H1 (cell line): Measurements from ENCODE around the gene AGAP1. TPM values are rescaled to one million over a fixed set of nuclear protein-coding genes. Genes with fewer than 3 reads are reported as not detected.

Source experiments
- CTCF ChIA-PET: fragments of 300-600 bp; sonication (Branson Sonifier 250); formaldehyde crosslinking; loops from one replicate; lab custom pipeline; 2021; ENCODE audit not compliant: partially characterized antibody; lab: Charles Lee
- POLR2A ChIA-PET: fragments of 300-600 bp; sonication (Branson Sonifier 250); formaldehyde crosslinking; loops from one replicate; lab custom pipeline; 2021; ENCODE audit warnings: inconsistent platforms; ENCODE audit not compliant: partially characterized antibody; lab: Charles Lee
- DNase-seq, 2 experiments: peaks; one replicate each; pipeline versions ENCODE4 v3.0.0 to v3.0.0-alpha.2; 2010 to 2022; ENCODE audit warnings: low spot score in 2 of 2, low read depth in 1 of 2, mixed read lengths in 1 of 2
- FAIRE-seq: peaks from 2 replicates; lab custom pipeline; 2011; peaks lifted over from hg19 to GRCh38; lab: Jason Lieb, UNC
- H2AFZ ChIP-seq: 2 replicates; pipeline ENCODE4 v1.8.1; 2012; ENCODE audit warnings: low read length, inconsistent platforms
- H2AK5ac ChIP-seq: 2 replicates; pipeline ENCODE4 v1.6.1; 2013; ENCODE audit warnings: low read depth, low read length
- H2BK120ac ChIP-seq: replicated peaks from 2 replicates; pipeline ENCODE3; 2013; ENCODE audit warnings: low read depth, low read length, inconsistent platforms
- H2BK12ac ChIP-seq: 2 replicates; pipeline ENCODE4 v1.6.1; 2013; ENCODE audit warnings: low read depth, low read length
- H2BK15ac ChIP-seq: 2 replicates; pipeline ENCODE4 v1.6.1; 2013; ENCODE audit warnings: low read length
- H2BK20ac ChIP-seq: 2 replicates; pipeline ENCODE4 v1.6.1; 2013; ENCODE audit warnings: low read length
- H2BK5ac ChIP-seq: 2 replicates; pipeline ENCODE4 v1.6.1; 2013; ENCODE audit warnings: low read depth, low read length
- H3K14ac ChIP-seq: 2 replicates; pipeline ENCODE4 v1.6.1; 2013; ENCODE audit warnings: inconsistent platforms; ENCODE audit not compliant: insufficient read length
- H3K18ac ChIP-seq: 2 replicates; pipeline ENCODE4 v1.6.1; 2013; ENCODE audit warnings: low read length; ENCODE audit errors: extremely low read depth
- H3K23ac ChIP-seq: 2 replicates; pipeline ENCODE4 v1.6.1; 2013; ENCODE audit warnings: inconsistent platforms; ENCODE audit not compliant: insufficient read length
- H3K23me2 ChIP-seq: 2 replicates; pipeline ENCODE4 v1.6.1; 2013; ENCODE audit warnings: low read depth, low read length
- H3K27ac ChIP-seq: 2 replicates; pipeline ENCODE4 v1.6.1; 2011; ENCODE audit warnings: low read depth, low read length, inconsistent platforms
- H3K27me3 ChIP-seq, 4 experiments: replicated peaks in 1 of 4; 1 replicate in 1 of 4; 2 replicates in 3 of 4; pipeline versions ENCODE4 v1.6.1 to v1.8.1; 2011 to 2013; ENCODE audit warnings: low read length in 3 of 4, mild to moderate bottlenecking in 3 of 4, inconsistent platforms in 2 of 4, mixed read lengths in 2 of 4, moderate library complexity in 1 of 4; ENCODE audit not compliant: control insufficient read depth in 3 of 4, insufficient read depth in 3 of 4; ENCODE audit errors: extremely low read depth in 1 of 4
- H3K36me3 ChIP-seq, 4 experiments: 2 replicates each; pipeline versions ENCODE4 v1.6.1 to v1.8.1; 2011 to 2013; ENCODE audit warnings: mild to moderate bottlenecking in 4 of 4, low read length in 3 of 4, moderate library complexity in 2 of 4, control low read depth in 1 of 4, inconsistent platforms in 1 of 4; ENCODE audit not compliant: insufficient read depth in 4 of 4, control insufficient read depth in 2 of 4
- H3K4ac ChIP-seq: replicated peaks from 2 replicates; pipeline ENCODE3; 2013; ENCODE audit warnings: low read length, low read depth, mixed read lengths, inconsistent platforms; ENCODE audit not compliant: insufficient read length
- H3K4me1 ChIP-seq, 4 experiments: replicated peaks in 1 of 4; 1 replicate in 1 of 4; 2 replicates in 3 of 4; pipeline versions ENCODE4 v1.6.1 to v1.8.1; 2011 to 2013; ENCODE audit warnings: low read length in 3 of 4, inconsistent platforms in 2 of 4, mixed read lengths in 1 of 4; ENCODE audit not compliant: insufficient read depth in 4 of 4, control insufficient read depth in 3 of 4
- H3K4me2 ChIP-seq, 2 experiments: 2 replicates each; pipeline versions ENCODE4 v1.6.1 to v1.8.1; 2011 to 2013; ENCODE audit warnings: low read depth in 2 of 2, low read length in 2 of 2, control low read depth in 1 of 2, inconsistent platforms in 1 of 2, mild to moderate bottlenecking in 1 of 2; ENCODE audit not compliant: insufficient read depth in 1 of 2
- H3K4me3 ChIP-seq, 4 experiments: fragments of 200-600, 300-600 bp in 1 of 4; sonication (generic), shearing (Covaris generic), sonication (Bioruptor Twin) in 1 of 4; 2 replicates each; pipeline versions ENCODE4 v1.5.1 to v1.8.1; 2011 to 2016; ENCODE audit warnings: low read length in 4 of 4, low read depth in 3 of 4, control low read depth in 2 of 4, inconsistent platforms in 2 of 4, mild to moderate bottlenecking in 2 of 4, mixed read lengths in 1 of 4, moderate library complexity in 1 of 4; ENCODE audit not compliant: insufficient read depth in 2 of 4; ENCODE audit errors: extremely low read depth in 1 of 4
- H3K56ac ChIP-seq: replicated peaks from 2 replicates; pipeline ENCODE3; 2013; ENCODE audit warnings: low read depth, mild to moderate bottlenecking, mixed read lengths, low read length, inconsistent platforms; ENCODE audit not compliant: insufficient read length
- H3K79me1 ChIP-seq: 2 replicates; pipeline ENCODE4 v1.6.1; 2013; ENCODE audit warnings: low read depth, low read length, control low read depth
- H3K79me2 ChIP-seq, 2 experiments: 2 replicates each; pipeline versions ENCODE4 v1.6.1 to v1.8.1; 2012 to 2013; ENCODE audit warnings: low read length in 2 of 2, mild to moderate bottlenecking in 2 of 2, inconsistent platforms in 1 of 2; ENCODE audit not compliant: insufficient read depth in 2 of 2, control insufficient read depth in 1 of 2
- H3K9ac ChIP-seq, 4 experiments: replicated peaks in 1 of 4; 1 replicate in 1 of 4; 2 replicates in 3 of 4; pipeline versions ENCODE4 v1.6.1 to v1.8.1; 2011 to 2013; ENCODE audit warnings: low read depth in 3 of 4, low read length in 3 of 4, control low read depth in 2 of 4, mild to moderate bottlenecking in 2 of 4, moderate library complexity in 2 of 4, inconsistent platforms in 1 of 4; ENCODE audit errors: extremely low read depth in 1 of 4
- H3K9me3 ChIP-seq, 2 experiments: 2 replicates each; pipeline versions ENCODE4 v1.6.1 to v1.8.1; 2012 to 2013; ENCODE audit warnings: mild to moderate bottlenecking in 2 of 2, moderate library complexity in 2 of 2, control low read depth in 1 of 2, inconsistent platforms in 1 of 2, low read depth in 1 of 2, low read length in 1 of 2, mixed read lengths in 1 of 2; ENCODE audit not compliant: insufficient read depth in 2 of 2
- H4K20me1 ChIP-seq, 2 experiments: replicated peaks in 1 of 2; 2 replicates each; pipeline versions ENCODE3 to v1.8.1; 2011 to 2013; ENCODE audit warnings: inconsistent platforms in 2 of 2, low read length in 2 of 2, mild to moderate bottlenecking in 1 of 2; ENCODE audit not compliant: insufficient read depth in 2 of 2, control insufficient read depth in 1 of 2
- H4K5ac ChIP-seq: 2 replicates; pipeline ENCODE4 v1.6.1; 2013; ENCODE audit warnings: low read length, low read depth, mixed read lengths, inconsistent platforms; ENCODE audit not compliant: insufficient read length
- H4K8ac ChIP-seq: 2 replicates; pipeline ENCODE4 v1.8.0; 2013; ENCODE audit warnings: mild to moderate bottlenecking, moderate library complexity, low read length, inconsistent platforms; ENCODE audit not compliant: insufficient read depth; ENCODE audit errors: extremely low read depth
- H4K91ac ChIP-seq: replicated peaks from 2 replicates; pipeline ENCODE3; 2013; ENCODE audit warnings: low read length, mixed read lengths, inconsistent platforms; ENCODE audit not compliant: insufficient read length
- BRCA1 ChIP-seq: IDR thresholded peaks from 2 replicates; pipeline ENCODE4 v1.6.1; 2012; ENCODE audit warnings: low read depth, low read length, improper control_type of control experiment
- CTBP2 ChIP-seq: IDR thresholded peaks from 2 replicates; pipeline ENCODE4 v1.7.0; 2011; ENCODE audit warnings: borderline replicate concordance, mild to moderate bottlenecking, moderate library complexity, mixed read lengths, low read length; ENCODE audit not compliant: insufficient read depth, insufficient read length
- E2F6 ChIP-seq: IDR thresholded peaks from 2 replicates; pipeline ENCODE4 v1.6.1; 2012; ENCODE audit warnings: inconsistent platforms
- KDM5A ChIP-seq: fragments of 200-600 bp; IDR thresholded peaks from 2 replicates; pipeline ENCODE4 v1.7.1; 2012; ENCODE audit warnings: mild to moderate bottlenecking, low read length, inconsistent platforms, mixed read lengths
- PHF8 ChIP-seq: fragments of 200-600 bp; sonication (generic); conservative IDR thresholded peaks from 2 replicates; pipeline ENCODE4 v1.7.1; 2012; ENCODE audit warnings: low read depth, mild to moderate bottlenecking, inconsistent platforms, low read length, moderate library complexity
- SIX5 ChIP-seq: IDR thresholded peaks from 2 replicates; pipeline ENCODE4 v1.6.1; 2011; ENCODE audit warnings: mild to moderate bottlenecking, low read depth, low read length
- SRF ChIP-seq: IDR thresholded peaks from 2 replicates; pipeline ENCODE4 v1.6.1; 2011; ENCODE audit warnings: mild to moderate bottlenecking, low read depth, low read length, moderate library complexity
- TEAD4 ChIP-seq: IDR thresholded peaks from 2 replicates; pipeline ENCODE4 v1.6.1; 2012; ENCODE audit warnings: low read depth, low read length, inconsistent platforms, mixed read lengths
- WGBS, 2 experiments: shearing (Covaris generic) in 1 of 2; methylation state at CpG; one replicate each; pipeline versions ENCODE4 v1.1.6 to v1.1.7; 2013 to 2015; ENCODE audit warnings: low lambda C conversion rate in 2 of 2, mixed read lengths in 2 of 2, inconsistent platforms in 1 of 2, low coverage in 1 of 2, missing lambda C conversion rate in 1 of 2; ENCODE audit not compliant: insufficient replicate concordance in 2 of 2, insufficient coverage in 1 of 2, insufficient read length in 1 of 2; ENCODE audit errors: extremely low coverage in 1 of 2, missing lambda C conversion rate in 1 of 2; 5-methylcytosine and 5-hydroxymethylcytosine counted together
- polyA plus RNA-seq, 7 experiments: library from polyadenylated mRNA; depleted of rRNA in 3 of 7; stranded (reverse) in 5 of 7; unstranded in 2 of 7; fragments of >200 nt in 5 of 7; fragments of 200-250 nt in 2 of 7; gene quantifications; 1 replicate in 5 of 7; 2 replicates in 1 of 7; 4 replicates in 1 of 7; pipeline versions ENCODE4 v1.2.1 to v1.2.3, GENCODE V29; 2011 to 2013; ENCODE audit warnings: missing spikeins in 2 of 7, mixed read lengths in 2 of 7
- total RNA-seq: library from RNA; stranded (reverse); fragmentation: NEBNext Ultra II Directional; extraction: Animal tissue kit (Norgen Biotek cat#: 25700); gene quantifications from 2 replicates; pipeline ENCODE4 v1.2.1, GENCODE V29; 2021

AGAP1 gene
- total and polyA plus RNA-seq, 2 of the 8 experiments (the other 6 are each of a cell fraction or from before 2014, with no cell fraction given): 18.1 to 39.4 TPM

GRCh38 chr2:235674812-235675211 is 181.0 kb downstream of the AGAP1 start:
- H3K4ac ChIP-seq: no peak overlapping the region
- H3K27me3 ChIP-seq: peaks cover 0 to 7% (median 3%) of the 10 kb centered on the region in 4 experiments; a peak in 4 of 7 replicates
- CTCF ChIA-PET: interaction anchor here (0.6 to 5.3 kb wide), 7 partner anchors 11 to 841 kb away, joined by 3 to 55 read pairs (median 4); no protein-coding TSS in a partner anchor
- no peaks in the 10 kb centered on the region for H3K9me3 ChIP-seq
- POLR2A ChIA-PET: no interaction called here
- no peaks in the 10 kb centered on the region for H3K36me3 ChIP-seq
- H3K56ac ChIP-seq: no peak overlapping the region
- H3K23ac ChIP-seq: no peak overlapping the region
- no peak overlapping the region for H4K91ac ChIP-seq
- H3K4me2 ChIP-seq: no peak overlapping the region
- H2BK12ac ChIP-seq: no peak overlapping the region
- H3K4me1 ChIP-seq: peaks cover 0 to 15% (median 11%) of the 10 kb centered on the region in 4 experiments; a peak in 6 of 7 replicates
- no peak overlapping the region for H3K9ac ChIP-seq
- H4K20me1 ChIP-seq: peaks cover 28 to 44% of the 10 kb centered on the region in 2 experiments
- no peak overlapping the region for H2AK5ac ChIP-seq
- peaks cover 7% of the 10 kb centered on the region; the same call in 1 of the 2 replicates for H3K23me2 ChIP-seq
- H3K79me2 ChIP-seq: peaks cover 3 to 82% of the 10 kb centered on the region in 2 experiments; a peak in 3 of 4 replicates
- no peak overlapping the region for H2BK20ac ChIP-seq
- no peak overlapping the region for H3K14ac ChIP-seq
- no peak overlapping the region for H2AFZ ChIP-seq
- no peak overlapping the region for H3K18ac ChIP-seq
- no peak overlapping the region for H2BK5ac ChIP-seq
- peak overlapping the region; percentile 15; the same call in 1 of the 2 replicates for H4K8ac ChIP-seq
- no peak for TF ChIP-seq PHF8
- no peak for TF ChIP-seq BRCA1
- no peak for TF ChIP-seq TEAD4
- no peak for TF ChIP-seq KDM5A
- no peak for TF ChIP-seq CTBP2
- no peak for TF ChIP-seq SIX5
- TF ChIP-seq E2F6: no peak
- no peak for TF ChIP-seq SRF
- H2BK120ac ChIP-seq: no peak overlapping the region
- H3K27ac ChIP-seq: no peak overlapping the region
- peaks cover 15% of the 10 kb centered on the region for H3K79me1 ChIP-seq
- 89% methylated on average over 4 of the region's 4 CpGs; no CpG with 5 or more reads in 1 of the 2 experiments for WGBS, 2 experiments
- H4K5ac ChIP-seq: no peak overlapping the region
- no peak overlapping the region for H3K4me3 ChIP-seq
- no peak overlapping the region for H2BK15ac ChIP-seq
- no peak for DNase-seq
- FAIRE-seq: no peak
